ENCODE results near the gene LPIN2.

Gene LPIN2

GRCh38 chr18:2994020-2994589 is 18.8 kb downstream of the LPIN2 start:
- no peak overlapping the region for H3K14ac ChIP-seq (ENCODE audit: low read length in 2 of 2)
- H4K91ac ChIP-seq (ENCODE audit: low read length), result no peak overlapping the region
- no peak overlapping the region for H3K4ac ChIP-seq (ENCODE audit: low read depth in 1 of 2, low read length in 2 of 2)
- H3K4me3 ChIP-seq (ENCODE audit: insufficient read depth in 1 of 2, low read depth in 1 of 2, low read length in 2 of 2), result no peak overlapping the region
- H3K36me3 ChIP-seq (ENCODE audit: control insufficient read depth in 1 of 2, insufficient read depth in 2 of 2, low read depth in 1 of 2, low read length in 2 of 2), result peaks cover 3 to 4% of the 10 kb centered on the region in 2 experiments
- no peak overlapping the region for H3K18ac ChIP-seq (ENCODE audit: low read depth in 1 of 2, low read length in 2 of 2)
- H3K23ac ChIP-seq (ENCODE audit: low read length in 2 of 2), result no peak overlapping the region
- no peak overlapping the region for H2BK15ac ChIP-seq (ENCODE audit: low read depth, poor library complexity, severe bottlenecking)
- no peak overlapping the region for H2BK12ac ChIP-seq (ENCODE audit: low read length in 2 of 2)
- H4K8ac ChIP-seq (ENCODE audit: low read length), result no peak overlapping the region
- no peak overlapping the region for H3K27ac ChIP-seq (ENCODE audit: low read length, poor library complexity, severe bottlenecking)
- no peak overlapping the region for H2AFZ ChIP-seq (ENCODE audit: low read depth, low read length)
- whole genome bisulfite sequencing, result 92% methylated on average over 1 of the region's 2 CpGs
- no peak overlapping the region for H2BK5ac ChIP-seq (ENCODE audit: low read depth, low read length, poor library complexity, severe bottlenecking)
- no peak overlapping the region for H3K4me2 ChIP-seq (ENCODE audit: low read length, poor library complexity, severe bottlenecking)
- H3K4me1 ChIP-seq (ENCODE audit: control insufficient read depth, insufficient read depth, low read depth, low read length), result peaks cover 6% of the 10 kb centered on the region
- no peak overlapping the region for H3K9ac ChIP-seq (ENCODE audit: low read length)
- no peaks in the 10 kb centered on the region for H3K9me3 ChIP-seq (ENCODE audit: control insufficient read depth, low read length)
- no peak for DNase-seq
- no peak overlapping the region for H2BK120ac ChIP-seq (ENCODE audit: low read depth, low read length)
- no peak overlapping the region for H2AK5ac ChIP-seq (ENCODE audit: low read length, severe bottlenecking)
- H3K27me3 ChIP-seq (ENCODE audit: control insufficient read depth in 1 of 2, insufficient read depth in 1 of 2, low read length in 2 of 2), result no peaks in the 10 kb centered on the region
- H3K79me1 ChIP-seq (replicated peaks; ENCODE audit: low read length, poor library complexity, severe bottlenecking), result peaks cover 13% of the 10 kb centered on the region

- Histone ChIP-seq H3K4ac (ENCODE audit: low read depth in 1 of 2, low read length in 2 of 2) (no peak overlapping the region), H2BK5ac (ENCODE audit: low read depth, low read length, poor library complexity, severe bottlenecking) (no peak overlapping the region), H3K4me3 (ENCODE audit: insufficient read depth in 1 of 2, low read depth in 1 of 2, low read length in 2 of 2) (no peak overlapping the region), H3K14ac (ENCODE audit: low read length in 2 of 2) (no peak overlapping the region), H2BK12ac (ENCODE audit: low read length in 2 of 2) (no peak overlapping the region), H3K79me1 (replicated peaks; ENCODE audit: low read length, poor library complexity, severe bottlenecking) (peaks cover 13% of the 10 kb centered on the region), H2BK15ac (ENCODE audit: low read depth, poor library complexity, severe bottlenecking) (no peak overlapping the region), H2BK120ac (ENCODE audit: low read depth, low read length) (no peak overlapping the region), H3K18ac (ENCODE audit: low read depth in 1 of 2, low read length in 2 of 2) (no peak overlapping the region), H3K9ac (ENCODE audit: low read length) (no peak overlapping the region), H3K27me3 (ENCODE audit: control insufficient read depth in 1 of 2, insufficient read depth in 1 of 2, low read length in 2 of 2) (no peaks in the 10 kb centered on the region), H3K4me2 (ENCODE audit: low read length, poor library complexity, severe bottlenecking) (no peak overlapping the region), H3K9me3 (ENCODE audit: control insufficient read depth, low read length) (no peaks in the 10 kb centered on the region), H3K27ac (ENCODE audit: low read length, poor library complexity, severe bottlenecking) (no peak overlapping the region), H3K4me1 (ENCODE audit: control insufficient read depth, insufficient read depth, low read depth, low read length) (peaks cover 6% of the 10 kb centered on the region), H2AK5ac (ENCODE audit: low read length, severe bottlenecking) (no peak overlapping the region), H3K23ac (ENCODE audit: low read length in 2 of 2) (no peak overlapping the region), H4K91ac (ENCODE audit: low read length) (no peak overlapping the region), H3K36me3 (ENCODE audit: control insufficient read depth in 1 of 2, insufficient read depth in 2 of 2, low read depth in 1 of 2, low read length in 2 of 2) (peaks cover 3 to 4% of the 10 kb centered on the region in 2 experiments), H2AFZ (ENCODE audit: low read depth, low read length) (no peak overlapping the region), H4K8ac (ENCODE audit: low read length) (no peak overlapping the region)
- WGBS, result 97% methylated on average over 6 of the region's 6 CpGs
- DNase-seq, result no peak
These were observed 19.7 kb downstream of the LPIN2 start for GRCh38 chr18:2992995-2993877.

- Histone ChIP-seq H3K9me3 (ENCODE audit: control insufficient read depth, low read length) (no peaks in the 10 kb centered on the region), H3K18ac (ENCODE audit: low read depth in 1 of 2, low read length in 2 of 2) (no peak overlapping the region), H2BK12ac (ENCODE audit: low read length in 2 of 2) (no peak overlapping the region), H3K79me1 (replicated peaks; ENCODE audit: low read length, poor library complexity, severe bottlenecking) (peaks cover 17% of the 10 kb centered on the region), H3K27ac (ENCODE audit: low read length, poor library complexity, severe bottlenecking) (no peak overlapping the region), H3K9ac (ENCODE audit: low read length) (no peak overlapping the region), H4K91ac (ENCODE audit: low read length) (no peak overlapping the region), H3K4me1 (ENCODE audit: control insufficient read depth, insufficient read depth, low read depth, low read length) (peaks cover 2% of the 10 kb centered on the region), H2BK5ac (ENCODE audit: low read depth, low read length, poor library complexity, severe bottlenecking) (no peak overlapping the region), H3K4me3 (ENCODE audit: insufficient read depth in 1 of 2, low read depth in 1 of 2, low read length in 2 of 2) (no peak overlapping the region), H3K4ac (ENCODE audit: low read depth in 1 of 2, low read length in 2 of 2) (no peak overlapping the region), H2BK120ac (ENCODE audit: low read depth, low read length) (no peak overlapping the region), H3K36me3 (ENCODE audit: control insufficient read depth in 1 of 2, insufficient read depth in 2 of 2, low read depth in 1 of 2, low read length in 2 of 2) (peaks cover 3 to 4% of the 10 kb centered on the region in 2 experiments), H3K23ac (ENCODE audit: low read length in 2 of 2) (no peak overlapping the region), H2AFZ (ENCODE audit: low read depth, low read length) (no peak overlapping the region), H3K27me3 (ENCODE audit: control insufficient read depth in 1 of 2, insufficient read depth in 1 of 2, low read length in 2 of 2) (no peaks in the 10 kb centered on the region), H3K14ac (ENCODE audit: low read length in 2 of 2) (no peak overlapping the region), H2BK15ac (ENCODE audit: low read depth, poor library complexity, severe bottlenecking) (no peak overlapping the region), H4K8ac (ENCODE audit: low read length) (no peak overlapping the region), H2AK5ac (ENCODE audit: low read length, severe bottlenecking) (no peak overlapping the region), H3K4me2 (ENCODE audit: low read length, poor library complexity, severe bottlenecking) (no peak overlapping the region)
- no peak for DNase-seq
- WGBS, result 96% methylated on average over 2 of the region's 4 CpGs
These were observed 21.8 kb downstream of the LPIN2 start for GRCh38 chr18:2990956-2991640.
